NCI-H2171 (cell line): ENCODE measurements around the gene IDH1.
"Not testable (repeated sequence)": the region's sequence is repeated elsewhere in the genome, so short reads cannot be mapped to it uniquely, and the experiment has no call there.

Experiments
- DNase-seq: peaks from one replicate; lab custom pipeline; 2025; lab: John Stamatoyannopoulos, UW

Gene IDH1

DNA sequence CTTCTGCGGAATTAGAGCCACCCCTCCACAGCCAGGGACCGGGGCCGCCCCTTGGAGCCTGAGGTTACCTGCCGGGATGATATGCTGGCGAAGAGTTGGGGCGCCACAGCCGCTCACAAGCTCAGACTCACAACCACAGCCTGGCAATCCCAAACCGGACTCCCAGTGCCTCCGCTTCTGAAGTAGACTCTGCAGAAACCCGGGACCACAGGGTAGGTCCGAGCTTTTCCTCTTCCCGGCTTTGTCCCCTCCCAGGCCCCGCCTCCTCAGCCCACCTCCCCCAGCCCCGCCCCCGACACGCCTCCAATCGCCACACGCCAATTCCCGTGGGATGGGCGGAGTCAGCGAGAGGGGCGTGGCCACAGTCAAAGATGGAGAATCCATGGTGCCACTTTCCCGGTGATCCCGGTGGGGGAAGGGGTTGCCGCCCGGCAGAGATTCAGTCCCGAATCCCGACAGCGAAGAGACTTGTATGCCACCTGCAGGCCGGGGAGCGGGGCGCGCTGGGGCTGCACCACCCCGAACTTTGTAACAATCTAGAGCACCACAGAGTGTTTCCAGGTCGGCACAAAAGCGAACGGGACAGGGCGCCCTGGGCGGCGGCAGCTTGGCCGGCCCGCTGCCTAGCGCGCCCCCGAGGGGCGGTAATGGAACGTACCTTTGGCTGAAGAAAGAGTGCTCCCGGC, at the start of gene IDH1:
Gene IDH1, minus strand, starts transcription at position 201 of the 686 bp plus-strand sequence. CDS start 3,520 bp downstream, outside the sequence.
- peak; percentile 94 for DNase-seq

DNA sequence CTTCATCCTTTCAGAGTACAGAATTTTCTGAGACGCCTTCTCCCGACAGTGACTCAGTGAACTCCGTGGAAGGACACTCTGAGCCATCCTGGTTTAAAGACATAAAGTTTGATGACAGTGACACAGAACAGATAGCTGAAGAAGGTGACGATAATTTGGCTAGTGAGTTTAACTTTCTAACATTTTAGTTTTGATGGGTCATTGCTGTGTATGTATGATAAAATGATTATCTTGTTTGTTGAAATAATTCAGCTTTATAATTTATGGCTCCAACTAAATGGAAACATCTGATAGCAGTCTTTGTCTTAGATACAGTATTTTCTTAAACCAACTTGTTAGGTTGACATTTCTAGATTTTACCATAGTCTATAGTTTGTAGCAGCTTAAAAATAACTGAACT, 49.3 kb upstream of the IDH1 start:
- DNase-seq: no peak

GRCh38 chr2:208300847-208301618, 46.2 kb upstream of the IDH1 start:
- DNase-seq: no peak

DNA sequence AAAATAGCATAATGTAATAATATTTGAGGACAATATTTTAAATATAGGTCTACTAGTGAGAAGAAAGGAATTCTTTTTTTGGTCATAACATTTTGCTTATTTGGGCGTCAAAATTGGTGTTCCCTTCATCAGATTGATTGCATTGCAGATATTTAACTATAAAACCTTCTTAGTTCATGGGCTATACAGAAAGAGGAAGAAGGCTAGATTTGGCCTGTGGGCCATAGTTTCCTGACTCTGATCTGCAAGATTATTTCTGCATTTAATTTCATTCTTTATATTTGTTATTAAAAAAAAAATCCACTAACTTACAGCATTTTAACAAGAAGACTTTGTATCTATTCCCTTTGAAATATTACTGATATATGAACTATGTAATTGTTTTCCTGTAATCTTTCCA, 43.1 kb upstream of the IDH1 start:
- DNase-seq: no peak

GRCh38 chr2:208296610-208297009, 41.7 kb upstream of the IDH1 start:
- no peak for DNase-seq

- DNase-seq: no peak
Measured at GRCh38 chr2:208295834-208296233, 41.0 kb upstream of the IDH1 start.

- DNase-seq: no peak
Measured at GRCh38 chr2:208294482-208295024, 39.7 kb upstream of the IDH1 start.

- DNase-seq: no peak
Measured at GRCh38 chr2:208285853-208286252, 31.0 kb upstream of the IDH1 start.

- DNase-seq: no peak
Measured at GRCh38 chr2:208280933-208281332, 26.1 kb upstream of the IDH1 start.

DNA sequence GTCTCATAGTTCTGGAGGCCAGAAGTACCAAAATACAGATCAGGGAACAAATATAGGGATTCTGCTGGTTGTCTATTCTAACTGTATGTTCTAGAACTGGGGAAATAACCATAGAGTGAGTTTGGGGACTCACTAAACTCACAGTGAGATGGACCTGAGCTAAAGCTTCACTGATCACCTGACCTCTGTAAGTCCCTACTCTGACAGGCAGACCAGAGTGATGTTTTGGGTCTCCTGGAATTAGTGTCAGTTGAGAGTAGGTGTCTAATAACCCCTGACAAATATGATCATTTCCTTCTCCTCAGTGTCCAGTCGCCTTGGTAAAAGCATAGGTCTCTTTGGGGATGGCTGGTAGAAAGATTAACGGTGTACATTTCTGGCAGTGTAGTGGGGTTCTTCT, 25.4 kb upstream of the IDH1 start:
- DNase-seq: no peak

DNA sequence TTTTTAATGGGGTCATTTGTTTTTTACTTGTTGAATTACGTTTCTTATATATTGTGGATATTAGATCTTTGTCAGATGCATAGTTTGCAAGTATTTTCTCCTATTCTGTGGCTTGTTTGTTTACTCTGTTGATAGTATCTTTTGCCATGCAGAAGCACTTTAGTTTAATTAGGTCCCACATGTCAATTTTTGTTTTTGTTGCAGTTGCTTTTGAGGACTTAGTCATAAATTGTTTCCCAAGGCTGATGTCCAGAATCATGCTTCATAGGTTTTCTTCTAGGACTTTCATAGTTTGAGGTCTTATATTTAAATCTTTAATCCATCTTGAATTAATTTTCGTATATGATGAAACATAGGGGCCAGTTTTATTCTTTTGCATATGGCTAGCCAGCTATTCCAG, 24.4 kb upstream of the IDH1 start:
- no peak for DNase-seq

DNA sequence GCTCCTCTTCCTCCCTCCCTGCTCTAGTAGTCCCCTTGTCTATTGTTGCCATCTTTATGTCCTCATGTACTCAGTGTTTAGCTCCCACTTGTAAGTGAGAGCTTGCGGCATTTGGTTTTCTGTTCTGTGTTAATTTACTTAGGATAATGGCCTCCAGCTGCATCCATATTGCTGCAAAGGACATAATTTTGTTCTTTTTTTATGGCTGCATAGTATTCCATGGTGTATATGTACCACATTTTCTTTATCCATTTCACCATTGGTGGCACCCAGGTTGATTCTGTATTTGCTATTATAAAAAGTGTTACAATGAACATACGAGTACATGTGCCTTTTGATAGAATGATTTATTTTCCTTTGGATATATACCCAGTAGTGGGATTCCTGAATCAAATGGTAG, 23.7 kb upstream of the IDH1 start:
- no peak for DNase-seq

DNA sequence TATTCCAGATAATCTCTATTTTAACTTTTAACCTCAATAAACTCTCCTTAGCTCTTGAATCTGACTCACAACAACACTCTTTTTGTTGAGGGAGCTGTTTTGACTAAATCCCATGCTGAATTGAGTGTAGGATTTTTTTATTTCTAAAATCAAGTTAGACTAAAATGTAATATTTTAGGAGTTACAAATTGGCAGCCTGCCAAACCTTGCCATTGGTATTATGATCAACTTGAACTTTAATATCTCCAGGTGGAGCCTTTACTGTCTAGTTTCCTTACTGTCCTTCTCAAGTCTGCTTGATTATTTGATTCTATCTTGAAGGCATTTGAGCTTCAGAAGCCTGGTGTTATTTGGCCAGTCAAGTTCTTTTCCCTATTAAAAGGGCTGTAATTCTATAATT, 19.9 kb upstream of the IDH1 start:
- no peak for DNase-seq

DNA sequence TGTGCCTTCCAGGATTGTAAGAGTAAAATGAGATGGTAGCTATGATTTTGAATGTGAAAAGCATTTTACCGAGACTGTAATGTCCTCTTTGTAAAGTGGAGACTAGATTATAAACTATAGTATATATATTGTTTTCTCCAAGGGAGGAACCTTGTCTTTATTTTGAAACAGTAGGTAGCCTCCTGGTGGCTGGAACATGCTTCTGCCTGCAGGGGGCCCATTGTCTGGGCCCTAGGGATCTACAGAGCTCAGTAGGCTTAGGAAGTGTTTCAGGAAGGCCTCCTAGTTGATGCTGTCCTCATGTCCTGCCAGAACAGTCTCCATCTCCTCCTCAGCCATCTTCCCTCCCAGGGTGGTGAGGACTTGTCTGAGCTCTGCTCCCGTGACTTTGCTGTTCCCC, 14.2 kb upstream of the IDH1 start:
- no peak for DNase-seq

DNA sequence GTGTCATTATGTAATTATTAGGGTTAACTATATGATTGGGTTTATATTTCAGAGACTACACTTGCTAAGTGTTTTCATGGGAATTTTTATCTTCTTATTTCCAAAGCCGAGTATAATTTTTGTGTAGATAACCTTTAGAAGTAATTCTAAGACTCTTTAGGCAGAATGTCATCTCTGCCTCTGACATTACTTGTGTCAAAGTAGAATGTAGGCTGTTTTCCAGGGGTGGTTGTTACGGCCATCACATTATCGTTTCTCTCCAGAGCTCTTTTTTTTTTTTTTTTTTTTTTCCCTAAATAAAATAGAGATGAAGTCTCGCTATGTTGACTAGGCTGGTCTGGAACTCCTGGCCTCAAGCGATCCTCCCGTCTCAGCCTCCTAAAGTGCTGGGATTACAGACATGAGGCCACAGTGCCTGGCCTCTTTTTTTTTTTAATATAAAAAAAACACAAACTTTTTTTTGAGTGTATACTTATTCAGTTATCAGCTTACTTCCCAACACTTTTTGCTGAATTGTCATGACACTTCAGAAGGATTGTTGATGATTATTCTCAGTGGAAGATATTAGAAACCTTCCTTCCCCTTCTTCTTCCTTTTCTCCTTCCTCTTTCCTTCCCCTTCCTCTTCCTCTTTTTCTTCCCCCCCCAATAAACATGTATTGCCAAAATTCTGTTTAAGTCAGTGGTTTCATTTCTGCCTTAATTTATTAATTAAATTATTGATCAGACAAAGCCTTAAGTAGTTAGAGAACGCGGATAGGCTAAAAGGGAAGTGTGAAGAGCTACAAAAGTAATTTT, 13.5 kb upstream of the IDH1 start:
- no peak for DNase-seq

DNA sequence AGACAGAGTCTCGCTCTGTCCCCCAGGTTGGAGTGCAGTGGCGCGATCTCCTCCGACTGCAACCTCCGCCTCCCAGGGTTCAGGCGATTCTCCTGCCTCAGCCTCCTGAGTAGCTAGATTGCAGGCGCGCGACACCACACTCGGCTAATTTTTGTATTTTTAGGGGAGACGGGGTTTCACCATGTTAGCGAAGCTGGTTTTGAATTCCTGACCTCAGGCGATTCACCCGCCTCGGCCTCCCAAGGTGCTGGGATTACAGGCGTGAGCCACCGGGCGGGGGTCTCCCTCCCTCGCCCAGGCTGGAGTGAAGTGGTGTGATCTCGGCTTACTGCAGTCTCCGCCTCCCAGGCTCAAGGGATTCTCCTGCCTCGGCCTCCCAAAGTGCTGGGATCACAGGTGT, 12.7 kb upstream of the IDH1 start:
- not testable (repeated sequence) for DNase-seq

DNA sequence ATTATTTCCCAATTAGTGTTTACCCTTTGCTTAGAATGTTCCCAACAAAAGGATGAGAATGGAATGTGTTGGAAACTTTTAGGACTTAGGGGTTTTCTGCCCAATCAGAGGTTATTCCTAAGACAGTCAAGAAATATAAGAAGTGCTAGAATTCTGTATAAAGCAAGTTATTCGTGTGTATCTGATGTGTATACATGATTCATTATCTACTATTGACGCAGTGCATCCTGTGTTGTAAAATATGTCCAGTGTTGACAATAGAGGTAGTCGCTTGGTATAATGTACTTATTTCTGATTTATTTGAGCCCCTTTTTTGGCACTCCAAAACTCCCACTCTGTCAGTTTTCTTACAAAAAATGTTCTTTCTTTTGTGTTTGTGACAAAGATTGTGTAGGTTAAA, 12.1 kb upstream of the IDH1 start:
- DNase-seq: no peak

DNA sequence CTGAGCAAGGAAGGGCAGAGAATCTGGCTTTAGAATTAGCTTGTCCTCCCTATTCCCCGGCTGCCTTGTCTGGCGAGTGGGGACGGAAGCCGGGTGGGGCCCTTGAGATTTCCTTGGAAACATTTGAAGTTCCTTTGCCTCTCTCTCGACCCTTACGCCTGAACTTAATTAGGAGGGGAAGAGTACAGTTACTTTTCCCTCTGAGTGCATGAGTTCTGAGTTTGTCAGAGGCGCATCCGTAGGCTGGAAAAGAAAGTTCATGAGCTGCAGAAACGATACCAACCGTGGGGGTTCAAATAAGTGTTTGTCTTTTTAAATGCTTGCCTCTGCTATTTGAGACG, 11.7 kb upstream of the IDH1 start:
- DNase-seq: no peak

- peak; percentile 94 for DNase-seq
Measured at GRCh38 chr2:208265801-208266552, 11.1 kb upstream of the IDH1 start, which contains the start of gene PIKFYVE. TSS of gene PIKFYVE (plus strand) at chr2:208266255. CDS start at chr2:208271520, 5,265 bp downstream.

DNA sequence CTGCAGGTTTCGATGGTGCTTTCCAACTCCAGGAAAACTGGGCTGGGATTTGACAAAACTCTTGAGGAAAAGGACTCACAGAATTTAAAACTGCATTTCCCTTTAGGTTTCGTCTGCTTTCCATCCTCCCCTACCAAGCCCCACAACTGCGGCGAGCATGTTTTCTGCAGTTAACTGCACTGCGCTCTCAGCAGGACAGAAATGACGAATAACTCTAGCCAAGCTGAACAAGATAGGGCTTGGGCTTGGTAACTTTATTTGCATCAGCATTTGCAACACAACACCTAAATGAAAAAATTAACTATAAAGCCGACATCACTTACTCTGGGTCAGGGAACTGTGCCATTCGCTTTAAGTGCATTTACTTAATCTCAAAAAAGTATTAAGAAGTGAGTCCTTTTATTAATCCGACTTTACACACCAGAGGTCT, 10.5 kb upstream of the IDH1 start:
- DNase-seq: no peak
